Measurements from ENCODE around the gene TMA7.

- TF ChIP-seq CTCF (IDR thresholded peaks at IDR 0.05), result no peak
- no peak for TF ChIP-seq EZH2 (IDR thresholded peaks at IDR 0.05)
These were observed 30.2 kb downstream of the TMA7 start for GRCh38 chr3:48470286-48470685.

All from neural progenitor cell (in vitro differentiated cells).